ENCODE measurements around the gene LYZL6. TPM values are rescaled to one million over a fixed set of nuclear protein-coding genes. Genes with fewer than 3 reads are reported as not detected.

LYZL6 gene
- not detected for total RNA-seq (2021; ENCODE audit: unreplicated experiment)
- not detected for polyA plus RNA-seq (2012; ENCODE audit: insufficient read length)
- not detected for Bru-seq, nascent RNA
- BruChase-seq, experiment 1, labeled RNA remaining after a 2-hour chase: not detected
- BruChase-seq, experiment 2, labeled RNA remaining after a 6-hour chase: not detected
- long read RNA-seq: 0 reads

GRCh38 chr17:35943537-35943936 lies at the start of gene LYZL6:
Gene LYZL6, minus strand, starts transcription at chr17:35943713. Its CDS starts 4,357 bp downstream, at chr17:35939356.
- H3K4me1 ChIP-seq (ENCODE audit: control insufficient read depth, insufficient read depth, low read length): no peaks in the 10 kb centered on the region
- POLR2A ChIA-PET: no interaction called here
- in situ Hi-C loops (cut with HindIII; ENCODE audit: low pct_unique_long_range_greater_than_20kb, low sequenced_read_pairs) (no loop called here), intact Hi-C loops (cut with micrococcal nuclease; ENCODE audit: unreplicated experiment) (no loop called here)
- H3K27me3 ChIP-seq (ENCODE audit: control insufficient read depth, insufficient read depth, low read length): no peaks in the 10 kb centered on the region
- H3K27ac ChIP-seq (ENCODE audit: low read length): no peak within 1 kb of the TSS
- CTCF ChIA-PET: no interaction called here
- no peaks in the 10 kb centered on the region for H3K36me3 ChIP-seq (ENCODE audit: control insufficient read depth, insufficient read depth, low read length)
- H3K4me3 ChIP-seq (ENCODE audit: low read depth in 2 of 2, low read length in 2 of 2): no peak within 1 kb of the TSS
- no TSS peak for BruUV-seq (replicated peaks)
- DNase-seq (ENCODE audit: low read depth, low spot score) (no peak), ATAC-seq (no peak)
- TF ChIP-seq CTCF (IDR thresholded peaks at IDR 0.05) (no peak), SIN3A (IDR thresholded peaks at IDR 0.05; ENCODE audit: borderline replicate concordance, insufficient read depth, low read depth, low read length) (no peak), POLR2AphosphoS5 (IDR thresholded peaks at IDR 0.05; ENCODE audit: low read depth, low read length) (no peak), TCF7L2 (IDR thresholded peaks at IDR 0.05; ENCODE audit: low read depth, low read length) (no peak), REST (IDR thresholded peaks at IDR 0.05; ENCODE audit: insufficient read depth in 1 of 2, low read depth in 2 of 2, low read length in 1 of 2) (no peak)
- H3K9me3 ChIP-seq (ENCODE audit: control insufficient read depth, insufficient read depth, low read depth, low read length): no peaks in the 10 kb centered on the region

GRCh38 chr17:35991075-35991474 lies 47.6 kb upstream of the LYZL6 start:
- no TSS peak for BruUV-seq (replicated peaks)
- Histone ChIP-seq H3K27me3 (ENCODE audit: control insufficient read depth, insufficient read depth, low read length) (no peaks in the 10 kb centered on the region; the same call in 1 of the 2 replicates), H3K9me3 (ENCODE audit: control insufficient read depth, insufficient read depth, low read depth, low read length) (no peaks in the 10 kb centered on the region), H3K27ac (ENCODE audit: low read length) (no peak overlapping the region), H3K36me3 (ENCODE audit: control insufficient read depth, insufficient read depth, low read length) (no peaks in the 10 kb centered on the region), H3K4me3 (ENCODE audit: low read depth in 2 of 2, low read length in 2 of 2) (no peak overlapping the region), H3K4me1 (ENCODE audit: control insufficient read depth, insufficient read depth, low read length) (no peaks in the 10 kb centered on the region)
- ChIA-PET POLR2A (interaction anchor here (0.5 kb wide), 1 partner anchor 65 kb away, joined by 3 read pairs; no protein-coding TSS in a partner anchor), CTCF (no interaction called here)
- intact Hi-C loops (cut with micrococcal nuclease; ENCODE audit: unreplicated experiment): no loop called here
- TF ChIP-seq SIN3A (IDR thresholded peaks at IDR 0.05; ENCODE audit: borderline replicate concordance, insufficient read depth, low read depth, low read length) (no peak), REST (IDR thresholded peaks at IDR 0.05; ENCODE audit: insufficient read depth in 1 of 2, low read depth in 2 of 2, low read length in 1 of 2) (no peak)
- ATAC-seq (no peak), DNase-seq (ENCODE audit: low read depth, low spot score) (no peak)
- in situ Hi-C loops (cut with HindIII; ENCODE audit: low pct_unique_long_range_greater_than_20kb, low sequenced_read_pairs): no loop called here
